ENCODE results near the gene MFN2. TPM values are rescaled to one million over a fixed set of nuclear protein-coding genes. Genes with fewer than 3 reads are reported as not detected.
A peak's percentile ranks its signal among the peaks of the same experiment; 100 is the strongest.

Gene MFN2
- total and polyA plus RNA-seq, 9 of the 15 experiments (the other 6 are each of a cell fraction or from before 2014, with no cell fraction given) = 10.5 to 158 (median 87.1) TPM

GRCh38 chr1:12005488-12006166 lies 25.4 kb downstream of the MFN2 start (continued):
- peak in 1 of 3 experiments; percentile 78; a peak in 2 of 6 replicates for TF ChIP-seq ZBTB11 (CRISPR knock-in tag; IDR thresholded peaks at IDR 0.05)
- 0 out of 2 replicates have a peak, but pooled peaks have one; percentile 31 for TF ChIP-seq ZNF175 (CRISPR knock-in tag; IDR thresholded peaks at IDR 0.05; ENCODE audit: low read depth)
- TF ChIP-seq ZNF780A (CRISPR knock-in tag; IDR thresholded peaks at IDR 0.05) = no peak
- no peak for TF ChIP-seq ETS2 (tag; IDR thresholded peaks at IDR 0.05; ENCODE audit: borderline replicate concordance, poor library complexity, severe bottlenecking)
- TF ChIP-seq FOXK2 (conservative IDR thresholded peaks at IDR 0.05 in 1 of 2, IDR thresholded peaks at IDR 0.05 in 1 of 2; ENCODE audit: low read depth in 2 of 2) = peak; percentile 50 to 53; a peak in 3 of 4 replicates
- TF ChIP-seq TAF1 (IDR thresholded peaks at IDR 0.05; ENCODE audit: control insufficient read depth, extremely low read depth, insufficient read depth, low read length, severe bottlenecking) = peak; percentile 52
- no peak for TF ChIP-seq ZNF277 (CRISPR knock-in tag; IDR thresholded peaks at IDR 0.05; ENCODE audit: borderline replicate concordance)
- peak in 1 of 2 experiments; percentile 49; a peak in 2 of 4 replicates for TF ChIP-seq MAZ (CRISPR knock-in tag; conservative IDR thresholded peaks at IDR 0.05 in 1 of 2, IDR thresholded peaks at IDR 0.05 in 1 of 2)
- peak; percentile 28; the same call in 1 of the 2 replicates for TF ChIP-seq ZNF589 (CRISPR knock-in tag; IDR thresholded peaks at IDR 0.05; ENCODE audit: low read depth)
- TF ChIP-seq ZKSCAN1 (IDR thresholded peaks at IDR 0.05; ENCODE audit: low read depth, low read length) = peak; percentile 92
- TF ChIP-seq ZNF512 (tag; IDR thresholded peaks at IDR 0.05) = no peak
- TF ChIP-seq SRSF9 (IDR thresholded peaks at IDR 0.05; ENCODE audit: borderline replicate concordance, low read depth, low read length) = no peak
- no peak for TF ChIP-seq ZNF133 (CRISPR knock-in tag; IDR thresholded peaks at IDR 0.05)
- TF ChIP-seq, protein P1, sequence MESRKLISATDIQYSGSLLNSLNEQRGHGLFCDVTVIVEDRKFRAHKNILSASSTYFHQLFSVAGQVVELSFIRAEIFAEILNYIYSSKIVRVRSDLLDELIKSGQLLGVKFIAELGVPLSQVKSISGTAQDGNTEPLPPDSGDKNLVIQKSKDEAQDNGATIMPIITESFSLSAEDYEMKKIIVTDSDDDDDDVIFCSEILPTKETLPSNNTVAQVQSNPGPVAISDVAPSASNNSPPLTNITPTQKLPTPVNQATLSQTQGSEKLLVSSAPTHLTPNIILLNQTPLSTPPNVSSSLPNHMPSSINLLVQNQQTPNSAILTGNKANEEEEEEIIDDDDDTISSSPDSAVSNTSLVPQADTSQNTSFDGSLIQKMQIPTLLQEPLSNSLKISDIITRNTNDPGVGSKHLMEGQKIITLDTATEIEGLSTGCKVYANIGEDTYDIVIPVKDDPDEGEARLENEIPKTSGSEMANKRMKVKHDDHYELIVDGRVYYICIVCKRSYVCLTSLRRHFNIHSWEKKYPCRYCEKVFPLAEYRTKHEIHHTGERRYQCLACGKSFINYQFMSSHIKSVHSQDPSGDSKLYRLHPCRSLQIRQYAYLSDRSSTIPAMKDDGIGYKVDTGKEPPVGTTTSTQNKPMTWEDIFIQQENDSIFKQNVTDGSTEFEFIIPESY (CRISPR knock-in tag; IDR thresholded peaks at IDR 0.05) = 0 out of 2 replicates have a peak, but pooled peaks have one; percentile 35
- no peak for TF ChIP-seq MAFK (IDR thresholded peaks at IDR 0.05; ENCODE audit: low read length)
- peak; percentile 94 for TF ChIP-seq POLR2AphosphoS5 (IDR thresholded peaks at IDR 0.05; ENCODE audit: control insufficient read depth, insufficient read depth, low read depth, low read length)
- TF ChIP-seq ZBTB1 (CRISPR knock-in tag; IDR thresholded peaks at IDR 0.05; ENCODE audit: borderline replicate concordance, low read depth) = no peak
